GM06990 (cell line): Measurements from ENCODE around the gene BLOC1S4.

Experiments
- DNase-seq: peaks from one replicate; pipeline ENCODE4 v3.0.0-alpha.2; 2011; ENCODE audit not compliant: insufficient read length; ENCODE audit errors: extremely low read depth
- H3K27me3 ChIP-seq: replicated peaks from 2 replicates; pipeline ENCODE4 v1.6.0; 2011; ENCODE audit warnings: low read length; ENCODE audit not compliant: control insufficient read depth, insufficient read depth
- H3K36me3 ChIP-seq: 2 replicates; pipeline ENCODE4 v1.5.1; 2011; ENCODE audit warnings: low read length; ENCODE audit not compliant: control insufficient read depth, insufficient read depth
- H3K4me3 ChIP-seq: replicated peaks from 2 replicates; pipeline ENCODE4 v1.5.1; 2011; ENCODE audit warnings: low read depth, mild to moderate bottlenecking, control low read depth, low read length
- TF ChIP-seq, protein P1 (sequence below): IDR thresholded peaks from 2 replicates; pipeline ENCODE4 v1.5.1; 2011; ENCODE audit warnings: low read length, control low read depth, mild to moderate bottlenecking, inconsistent platforms; ENCODE audit not compliant: insufficient read depth, poor library complexity, severe bottlenecking

The BLOC1S4 gene

DNA sequence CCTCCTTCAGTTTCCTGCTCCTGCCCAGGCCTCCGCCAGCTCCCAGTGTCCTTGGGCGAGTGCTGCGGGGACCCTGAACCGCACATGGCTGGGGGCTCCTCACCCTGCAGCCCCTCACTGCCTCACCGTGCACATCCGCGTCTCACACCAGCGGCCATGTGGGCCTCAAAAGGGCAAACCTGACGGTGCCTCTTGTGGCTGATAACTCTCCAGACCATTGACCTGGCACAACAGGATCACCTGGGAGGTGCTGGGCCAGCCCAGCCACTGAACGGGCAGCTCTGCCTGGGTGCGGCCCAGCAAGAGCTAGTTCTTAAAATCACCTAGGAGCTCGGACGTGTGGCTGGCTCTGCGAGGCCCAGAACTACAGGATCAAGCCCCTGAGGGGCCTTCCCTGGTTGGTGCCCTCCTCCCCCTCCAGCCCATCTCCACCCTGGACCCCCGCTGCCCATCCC, 26.4 kb upstream of the BLOC1S4 start:
- H3K27me3 ChIP-seq, result no peaks in the 10 kb centered on the region; the same call in 1 of the 2 replicates
- H3K4me3 ChIP-seq, result no peak overlapping the region
- DNase-seq, result no peak
- TF ChIP-seq, protein P1, sequence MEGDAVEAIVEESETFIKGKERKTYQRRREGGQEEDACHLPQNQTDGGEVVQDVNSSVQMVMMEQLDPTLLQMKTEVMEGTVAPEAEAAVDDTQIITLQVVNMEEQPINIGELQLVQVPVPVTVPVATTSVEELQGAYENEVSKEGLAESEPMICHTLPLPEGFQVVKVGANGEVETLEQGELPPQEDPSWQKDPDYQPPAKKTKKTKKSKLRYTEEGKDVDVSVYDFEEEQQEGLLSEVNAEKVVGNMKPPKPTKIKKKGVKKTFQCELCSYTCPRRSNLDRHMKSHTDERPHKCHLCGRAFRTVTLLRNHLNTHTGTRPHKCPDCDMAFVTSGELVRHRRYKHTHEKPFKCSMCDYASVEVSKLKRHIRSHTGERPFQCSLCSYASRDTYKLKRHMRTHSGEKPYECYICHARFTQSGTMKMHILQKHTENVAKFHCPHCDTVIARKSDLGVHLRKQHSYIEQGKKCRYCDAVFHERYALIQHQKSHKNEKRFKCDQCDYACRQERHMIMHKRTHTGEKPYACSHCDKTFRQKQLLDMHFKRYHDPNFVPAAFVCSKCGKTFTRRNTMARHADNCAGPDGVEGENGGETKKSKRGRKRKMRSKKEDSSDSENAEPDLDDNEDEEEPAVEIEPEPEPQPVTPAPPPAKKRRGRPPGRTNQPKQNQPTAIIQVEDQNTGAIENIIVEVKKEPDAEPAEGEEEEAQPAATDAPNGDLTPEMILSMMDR, result no peak
- H3K36me3 ChIP-seq, result no peaks in the 10 kb centered on the region

DNA sequence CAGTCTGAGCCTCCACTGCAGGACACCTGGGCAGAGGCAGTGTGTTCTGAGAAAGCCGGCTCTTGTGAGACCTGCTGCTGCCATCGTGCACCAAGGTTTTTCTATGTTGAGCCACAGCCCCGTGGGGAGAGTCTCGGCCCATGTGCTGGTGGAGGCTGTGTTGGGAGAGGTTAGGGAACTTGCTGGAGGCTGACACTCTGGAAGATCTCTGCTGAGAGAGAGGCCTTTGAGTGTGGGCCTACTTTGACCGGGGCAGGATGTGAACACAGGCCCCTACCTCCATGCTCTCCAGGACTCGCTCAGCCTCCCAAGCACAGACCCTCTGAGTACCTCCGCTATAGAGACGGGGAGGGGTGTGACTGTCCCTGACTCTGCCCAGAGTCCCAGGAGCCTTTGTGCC, 23.6 kb upstream of the BLOC1S4 start:
- Histone ChIP-seq H3K4me3 (no peak overlapping the region), H3K36me3 (no peaks in the 10 kb centered on the region), H3K27me3 (no peaks in the 10 kb centered on the region)
- no peak for DNase-seq
- TF ChIP-seq, protein P1, result no peak

DNA sequence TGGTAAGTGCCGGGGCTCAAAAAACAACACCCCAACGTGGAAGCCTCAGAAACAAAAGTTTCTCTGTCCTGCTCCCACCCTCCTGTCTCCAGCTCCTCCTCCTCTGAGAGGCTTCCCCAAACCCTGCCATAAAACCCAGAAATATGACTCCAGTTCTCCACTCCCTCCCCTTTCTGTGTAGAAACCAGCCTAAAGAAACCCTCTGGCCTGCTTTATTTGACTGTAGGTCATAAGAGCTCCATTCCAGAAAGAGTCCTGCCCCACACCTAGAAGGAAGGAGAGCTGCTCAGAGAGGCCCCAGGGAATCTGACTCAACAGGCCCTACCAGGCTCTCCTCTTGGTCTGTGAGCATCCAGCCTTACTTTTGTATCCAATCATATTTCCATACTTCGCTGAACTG, 23.2 kb upstream of the BLOC1S4 start:
- Histone ChIP-seq H3K4me3 (no peak overlapping the region), H3K27me3 (no peaks in the 10 kb centered on the region), H3K36me3 (no peaks in the 10 kb centered on the region)
- TF ChIP-seq, protein P1, result no peak
- no peak for DNase-seq

DNA sequence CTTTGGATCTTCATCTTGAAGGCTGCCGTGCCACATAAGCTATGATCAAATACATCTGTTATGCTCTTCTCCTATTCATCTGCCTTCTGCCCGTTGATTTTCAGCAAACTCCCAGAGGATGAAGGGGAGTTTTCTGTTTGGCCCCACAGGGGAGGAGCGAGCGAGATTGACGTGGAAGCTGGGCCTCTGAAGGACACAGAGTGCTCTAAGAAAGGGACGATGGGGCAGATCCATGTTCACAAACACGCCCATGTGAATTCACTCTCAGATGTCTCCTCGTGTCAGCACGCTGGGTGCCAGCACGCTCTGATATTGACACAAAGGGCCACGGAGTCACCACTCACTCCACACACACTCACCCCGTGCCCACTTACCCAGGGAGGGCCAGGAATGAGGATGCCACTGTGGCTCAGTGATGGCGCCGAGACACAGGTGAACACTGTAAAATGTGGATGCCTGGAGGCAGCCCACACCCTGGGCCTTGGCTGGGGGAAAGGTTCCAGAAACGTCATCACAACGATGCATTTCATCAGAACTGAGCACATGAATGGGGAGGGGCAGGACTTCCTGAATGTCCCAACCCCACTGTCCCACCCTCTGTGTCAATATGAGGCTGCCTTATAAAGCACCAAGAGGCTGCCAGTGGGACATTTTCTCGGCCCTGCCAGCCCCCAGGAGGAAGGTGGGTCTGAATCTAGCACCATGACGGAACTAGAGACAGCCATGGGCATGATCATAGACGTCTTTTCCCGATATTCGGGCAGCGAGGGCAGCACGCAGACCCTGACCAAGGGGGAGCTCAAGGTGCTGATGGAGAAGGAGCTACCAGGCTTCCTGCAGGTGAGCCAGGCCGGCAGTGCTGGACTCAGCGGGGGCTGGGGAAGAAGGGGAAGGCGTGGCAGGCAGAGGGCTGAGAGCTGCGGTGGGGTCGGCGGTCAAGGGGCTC, 22.5 kb upstream of the BLOC1S4 start, which contains the start of gene S100P:
TSS of gene S100P (plus strand) at position 648 of the 946 bp plus-strand sequence. CDS start at position 703, 55 bp downstream.
- no peak within 1 kb of the TSS for H3K4me3 ChIP-seq
- DNase-seq, result no peak
- no peaks in the 10 kb centered on the region for H3K36me3 ChIP-seq
- H3K27me3 ChIP-seq, result no peaks in the 10 kb centered on the region
- TF ChIP-seq, protein P1, result no peak

DNA sequence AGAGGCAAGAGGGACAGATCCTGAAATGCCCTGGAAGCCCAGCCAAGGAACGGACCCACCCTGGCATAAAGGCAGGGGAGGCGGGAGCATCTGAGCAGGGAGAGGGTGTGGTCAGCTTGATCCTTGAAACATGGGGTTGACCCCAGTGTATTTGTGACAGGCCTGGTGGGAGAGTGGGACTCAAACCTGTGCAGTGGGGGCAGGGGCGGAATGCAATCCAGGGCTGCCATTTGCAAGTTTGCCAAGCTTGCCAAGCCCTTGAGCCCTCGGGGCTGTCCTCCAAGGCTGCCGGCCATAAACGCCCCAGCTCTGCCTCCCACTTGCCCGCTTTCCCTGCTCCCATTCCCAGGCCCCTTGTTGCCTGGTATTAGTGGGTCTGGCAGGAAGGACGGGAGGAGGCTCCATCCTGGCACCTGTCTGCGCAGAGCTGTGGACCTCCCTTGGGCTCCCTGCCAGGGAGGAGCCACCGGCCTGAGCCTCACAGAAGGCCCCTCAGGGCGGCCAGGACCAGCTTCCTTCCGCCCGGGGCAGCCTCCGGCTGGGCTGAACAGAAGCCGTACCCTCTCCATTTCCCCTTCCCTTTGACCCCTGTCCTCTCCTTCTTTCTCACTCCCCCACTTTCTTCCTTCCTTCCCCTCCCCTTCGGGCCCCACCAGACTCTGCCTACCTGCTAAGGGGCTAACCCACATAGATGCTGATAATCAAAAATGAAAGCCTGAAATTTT, 21.6 kb upstream of the BLOC1S4 start:
- H3K4me3 ChIP-seq, result no peak overlapping the region
- no peaks in the 10 kb centered on the region for H3K36me3 ChIP-seq
- H3K27me3 ChIP-seq, result no peaks in the 10 kb centered on the region
- TF ChIP-seq, protein P1, result no peak
- no peak for DNase-seq
